SU-DHL-6 (cell line): ENCODE measurements around the gene THRAP3.

Experiments used
- H2AFZ ChIP-seq: fragments of 200-600 bp; sonication (generic); 2 replicates; pipeline ENCODE4 v1.6.1; 2014; ENCODE audit warnings: low read depth, mild to moderate bottlenecking, moderate library complexity, mixed read lengths, antibody characterized with exemption, low read length; ENCODE audit not compliant: severe bottlenecking
- H3F3A ChIP-seq: fragments of 200-600 bp; shearing (Covaris generic); 2 replicates; pipeline ENCODE4 v1.6.0; 2016; ENCODE audit warnings: antibody characterized with exemption, mild to moderate bottlenecking; ENCODE audit not compliant: insufficient read depth
- H3K27ac ChIP-seq: fragments of 200-600 bp; sonication (generic); 2 replicates; pipeline ENCODE4 v1.5.1; 2016; ENCODE audit warnings: low read depth, mild to moderate bottlenecking, low read length, moderate library complexity, mixed read lengths
- H3K27me3 ChIP-seq: fragments of 200-600 bp; sonication (generic), shearing (Covaris generic); 2 replicates; pipeline ENCODE4 v1.6.0; 2014; ENCODE audit warnings: mild to moderate bottlenecking, low read length
- H3K36me3 ChIP-seq: fragments of 200-600 bp; sonication (generic); 2 replicates; pipeline ENCODE4 v1.6.1; 2014; ENCODE audit warnings: mild to moderate bottlenecking, low read length, mixed read lengths
- H3K4me2 ChIP-seq: fragments of 300-600, 200-600 bp; shearing (Covaris generic), sonication (generic); 2 replicates; pipeline ENCODE4 v1.6.0; 2014; ENCODE audit warnings: low read length, low read depth, mild to moderate bottlenecking; ENCODE audit not compliant: poor library complexity, severe bottlenecking
- H3K4me3 ChIP-seq: fragments of 200-600 bp; sonication (generic); 2 replicates; pipeline ENCODE4 v1.5.1; 2014; ENCODE audit warnings: antibody characterized with exemption, low read length, mild to moderate bottlenecking, mixed read lengths; ENCODE audit not compliant: insufficient read depth, poor library complexity, severe bottlenecking
- H3K79me2 ChIP-seq: fragments of 200-600 bp; sonication (generic); 2 replicates; pipeline ENCODE4 v1.6.1; 2014; ENCODE audit warnings: mild to moderate bottlenecking, low read length, moderate library complexity; ENCODE audit not compliant: insufficient read depth
- H3K9ac ChIP-seq: fragments of 200-600 bp; sonication (generic); 2 replicates; pipeline ENCODE4 v1.7.0; 2014; ENCODE audit warnings: mild to moderate bottlenecking, low read length
- H3K9me2 ChIP-seq: fragments of 200-600 bp; sonication (generic); replicated peaks from 2 replicates; pipeline ENCODE4 v1.6.1; 2014; ENCODE audit warnings: low read length; ENCODE audit not compliant: insufficient read depth
- H3K9me3 ChIP-seq: fragments of 200-600 bp; sonication (generic); 2 replicates; pipeline ENCODE4 v1.6.1; 2014; ENCODE audit warnings: low read length, mixed read lengths; ENCODE audit not compliant: insufficient read depth
- H4K20me1 ChIP-seq: fragments of 200-600 bp; sonication (generic); 2 replicates; pipeline ENCODE4 v1.6.1; 2014; ENCODE audit warnings: low read depth, mild to moderate bottlenecking, antibody characterized with exemption, low read length, moderate library complexity, mixed read lengths
- CTCF ChIP-seq: fragments of 200-600 bp; sonication (generic); IDR thresholded peaks from one replicate; pipeline ENCODE4 v1.5.1; 2017; ENCODE audit warnings: antibody characterized with exemption, mild to moderate bottlenecking, low read length, moderate library complexity; ENCODE audit not compliant: insufficient read depth, poor library complexity, severe bottlenecking
- EZH2phosphoT487 ChIP-seq: fragments of 200-600 bp; sonication (generic), shearing (Covaris generic); conservative IDR thresholded peaks from 2 replicates; pipeline ENCODE4 v1.6.1; 2018; ENCODE audit warnings: mild to moderate bottlenecking, antibody characterized with exemption, low read length, moderate library complexity, mixed read lengths

Gene THRAP3

GRCh38 chr1:36321119-36321951 lies 97.1 kb downstream of the THRAP3 start:
- H3K27me3 ChIP-seq = no peaks in the 10 kb centered on the region
- no peak overlapping the region for H3K4me3 ChIP-seq
- no peak for TF ChIP-seq EZH2phosphoT487
- TF ChIP-seq CTCF = no peak
- H2AFZ ChIP-seq = no peak overlapping the region
- H3K27ac ChIP-seq = no peak overlapping the region
- no peaks in the 10 kb centered on the region for H3K79me2 ChIP-seq
- H3K36me3 ChIP-seq = no peaks in the 10 kb centered on the region
- H3K4me2 ChIP-seq = peak overlapping the region; percentile 16
- no peaks in the 10 kb centered on the region for H3K9me2 ChIP-seq
- H3K9ac ChIP-seq = no peak overlapping the region
- no peaks in the 10 kb centered on the region for H4K20me1 ChIP-seq
- no peaks in the 10 kb centered on the region for H3K9me3 ChIP-seq
- no peaks in the 10 kb centered on the region for H3F3A ChIP-seq

GRCh38 chr1:36322041-36322785 lies 98.0 kb downstream of the THRAP3 start:
- Histone ChIP-seq H3K79me2 (no peaks in the 10 kb centered on the region), H4K20me1 (no peaks in the 10 kb centered on the region), H2AFZ (no peak overlapping the region), H3F3A (no peaks in the 10 kb centered on the region), H3K4me2 (no peak overlapping the region), H3K27me3 (no peaks in the 10 kb centered on the region), H3K9ac (no peak overlapping the region), H3K9me2 (no peaks in the 10 kb centered on the region), H3K36me3 (no peaks in the 10 kb centered on the region), H3K4me3 (no peak overlapping the region), H3K9me3 (no peaks in the 10 kb centered on the region), H3K27ac (no peak overlapping the region)
- TF ChIP-seq EZH2phosphoT487 (no peak), CTCF (no peak)

- Histone ChIP-seq H2AFZ (no peak overlapping the region), H3F3A (no peaks in the 10 kb centered on the region), H3K79me2 (no peaks in the 10 kb centered on the region), H3K27me3 (no peaks in the 10 kb centered on the region), H3K9ac (no peak overlapping the region), H3K4me3 (peak overlapping the region; percentile 10), H4K20me1 (no peaks in the 10 kb centered on the region), H3K4me2 (peak overlapping the region; percentile 43), H3K9me2 (no peaks in the 10 kb centered on the region), H3K27ac (no peak overlapping the region), H3K36me3 (no peaks in the 10 kb centered on the region), H3K9me3 (no peaks in the 10 kb centered on the region)
- TF ChIP-seq CTCF (no peak), EZH2phosphoT487 (no peak)
These were observed 98.8 kb downstream of the THRAP3 start for GRCh38 chr1:36322786-36323635.
